WTC11 (cell line): ENCODE results near the gene RRP12.

Source experiments
- CREB1 ChIP-seq: sonication (generic); formaldehyde crosslinking; IDR thresholded peaks from 2 replicates; pipeline ENCODE4 v1.8.0; 2023; ENCODE audit warnings: mild to moderate bottlenecking, missing genetic modification reagents
- ESRRA ChIP-seq: sonication (generic); formaldehyde crosslinking; IDR thresholded peaks from 2 replicates; pipeline ENCODE4 v1.8.1; 2022; ENCODE audit warnings: mild to moderate bottlenecking, missing genetic modification reagents, borderline replicate concordance
- SMAD3 ChIP-seq: sonication (generic); formaldehyde crosslinking; IDR thresholded peaks from 2 replicates; pipeline ENCODE4 v1.8.0; 2022; ENCODE audit warnings: missing genetic modification reagents, mild to moderate bottlenecking, borderline replicate concordance
- TEAD1 ChIP-seq: sonication (generic); formaldehyde crosslinking; IDR thresholded peaks from 2 replicates; pipeline ENCODE4 v1.8.0; 2022; ENCODE audit warnings: mild to moderate bottlenecking, missing genetic modification reagents
- TP53 ChIP-seq: sonication (generic); formaldehyde crosslinking; IDR thresholded peaks from 2 replicates; pipeline ENCODE4 v1.8.1; 2023; ENCODE audit warnings: mild to moderate bottlenecking, missing genetic modification reagents
- ZBTB21 ChIP-seq: sonication (generic); formaldehyde crosslinking; IDR thresholded peaks from 2 replicates; pipeline ENCODE4 v1.8.1; 2023; ENCODE audit warnings: mild to moderate bottlenecking, missing genetic modification reagents, borderline replicate concordance
- ZNF232 ChIP-seq: sonication (generic); formaldehyde crosslinking; IDR thresholded peaks from 2 replicates; pipeline ENCODE4 v1.8.0; 2022; ENCODE audit warnings: mild to moderate bottlenecking, missing genetic modification reagents
- ZNF423 ChIP-seq: fragments of 250-450 bp; sonication (Bioruptor Pico); IDR thresholded peaks from 2 replicates; pipeline ENCODE4 v2.1.2; 2022; ENCODE audit warnings: mild to moderate bottlenecking, moderate library complexity
- TF ChIP-seq, protein P1 (sequence below): fragments of 200-600 bp; IDR thresholded peaks from 2 replicates; pipeline ENCODE4 v1.8.0; 2022; ENCODE audit warnings: antibody characterized with exemption
- TF ChIP-seq, protein P2 (sequence below): sonication (generic); formaldehyde crosslinking; IDR thresholded peaks from 2 replicates; pipeline ENCODE4 v1.8.1; 2023; ENCODE audit warnings: mild to moderate bottlenecking, moderate library complexity, missing genetic modification reagents
- TF ChIP-seq, protein P3 (sequence below): sonication (generic); formaldehyde crosslinking; IDR thresholded peaks from 2 replicates; pipeline ENCODE4 v1.8.0; 2022; ENCODE audit warnings: mild to moderate bottlenecking, missing genetic modification reagents

DNA sequence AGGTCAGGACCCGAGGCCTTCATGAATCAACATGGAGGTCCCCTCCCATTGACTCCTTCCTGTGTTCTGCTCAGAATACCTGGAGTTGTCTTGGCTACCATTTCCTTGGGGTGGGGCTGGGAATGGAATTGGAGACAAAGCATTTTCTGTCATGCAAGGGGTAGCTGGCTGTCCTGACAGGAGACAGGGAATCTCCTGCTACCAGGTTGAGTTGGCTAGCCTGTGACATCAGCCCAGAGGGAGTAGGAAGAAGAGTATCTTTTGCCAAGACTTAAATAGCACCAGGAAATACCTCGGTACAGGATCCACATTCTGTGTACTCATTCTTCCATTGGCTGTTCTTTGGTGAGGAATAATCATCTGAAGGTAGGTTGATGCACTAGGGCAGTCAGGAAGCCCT is 49.7 kb upstream of the RRP12 start:
- TF ChIP-seq, protein P1, sequence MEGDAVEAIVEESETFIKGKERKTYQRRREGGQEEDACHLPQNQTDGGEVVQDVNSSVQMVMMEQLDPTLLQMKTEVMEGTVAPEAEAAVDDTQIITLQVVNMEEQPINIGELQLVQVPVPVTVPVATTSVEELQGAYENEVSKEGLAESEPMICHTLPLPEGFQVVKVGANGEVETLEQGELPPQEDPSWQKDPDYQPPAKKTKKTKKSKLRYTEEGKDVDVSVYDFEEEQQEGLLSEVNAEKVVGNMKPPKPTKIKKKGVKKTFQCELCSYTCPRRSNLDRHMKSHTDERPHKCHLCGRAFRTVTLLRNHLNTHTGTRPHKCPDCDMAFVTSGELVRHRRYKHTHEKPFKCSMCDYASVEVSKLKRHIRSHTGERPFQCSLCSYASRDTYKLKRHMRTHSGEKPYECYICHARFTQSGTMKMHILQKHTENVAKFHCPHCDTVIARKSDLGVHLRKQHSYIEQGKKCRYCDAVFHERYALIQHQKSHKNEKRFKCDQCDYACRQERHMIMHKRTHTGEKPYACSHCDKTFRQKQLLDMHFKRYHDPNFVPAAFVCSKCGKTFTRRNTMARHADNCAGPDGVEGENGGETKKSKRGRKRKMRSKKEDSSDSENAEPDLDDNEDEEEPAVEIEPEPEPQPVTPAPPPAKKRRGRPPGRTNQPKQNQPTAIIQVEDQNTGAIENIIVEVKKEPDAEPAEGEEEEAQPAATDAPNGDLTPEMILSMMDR = no peak
- TF ChIP-seq, protein P2, sequence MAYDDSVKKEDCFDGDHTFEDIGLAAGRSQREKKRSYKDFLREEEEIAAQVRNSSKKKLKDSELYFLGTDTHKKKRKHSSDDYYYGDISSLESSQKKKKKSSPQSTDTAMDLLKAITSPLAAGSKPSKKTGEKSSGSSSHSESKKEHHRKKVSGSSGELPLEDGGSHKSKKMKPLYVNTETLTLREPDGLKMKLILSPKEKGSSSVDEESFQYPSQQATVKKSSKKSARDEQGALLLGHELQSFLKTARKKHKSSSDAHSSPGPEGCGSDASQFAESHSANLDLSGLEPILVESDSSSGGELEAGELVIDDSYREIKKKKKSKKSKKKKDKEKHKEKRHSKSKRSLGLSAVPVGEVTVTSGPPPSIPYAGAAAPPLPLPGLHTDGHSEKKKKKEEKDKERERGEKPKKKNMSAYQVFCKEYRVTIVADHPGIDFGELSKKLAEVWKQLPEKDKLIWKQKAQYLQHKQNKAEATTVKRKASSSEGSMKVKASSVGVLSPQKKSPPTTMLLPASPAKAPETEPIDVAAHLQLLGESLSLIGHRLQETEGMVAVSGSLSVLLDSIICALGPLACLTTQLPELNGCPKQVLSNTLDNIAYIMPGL = no peak
- TF ChIP-seq, protein P3, sequence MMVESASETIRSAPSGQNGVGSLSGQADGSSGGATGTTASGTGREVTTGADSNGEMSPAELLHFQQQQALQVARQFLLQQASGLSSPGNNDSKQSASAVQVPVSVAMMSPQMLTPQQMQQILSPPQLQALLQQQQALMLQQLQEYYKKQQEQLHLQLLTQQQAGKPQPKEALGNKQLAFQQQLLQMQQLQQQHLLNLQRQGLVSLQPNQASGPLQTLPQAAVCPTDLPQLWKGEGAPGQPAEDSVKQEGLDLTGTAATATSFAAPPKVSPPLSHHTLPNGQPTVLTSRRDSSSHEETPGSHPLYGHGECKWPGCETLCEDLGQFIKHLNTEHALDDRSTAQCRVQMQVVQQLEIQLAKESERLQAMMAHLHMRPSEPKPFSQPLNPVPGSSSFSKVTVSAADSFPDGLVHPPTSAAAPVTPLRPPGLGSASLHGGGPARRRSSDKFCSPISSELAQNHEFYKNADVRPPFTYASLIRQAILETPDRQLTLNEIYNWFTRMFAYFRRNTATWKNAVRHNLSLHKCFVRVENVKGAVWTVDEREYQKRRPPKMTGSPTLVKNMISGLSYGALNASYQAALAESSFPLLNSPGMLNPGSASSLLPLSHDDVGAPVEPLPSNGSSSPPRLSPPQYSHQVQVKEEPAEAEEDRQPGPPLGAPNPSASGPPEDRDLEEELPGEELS (CRISPR knock-in tag) = no peak
- TF ChIP-seq CREB1 (CRISPR knock-in tag) = no peak
- no peak for TF ChIP-seq SMAD3 (CRISPR knock-in tag)
- no peak for TF ChIP-seq ZNF232 (CRISPR knock-in tag)
- TF ChIP-seq ZBTB21 (CRISPR knock-in tag) = no peak
- no peak for TF ChIP-seq ESRRA (CRISPR knock-in tag)
- TF ChIP-seq TP53 (CRISPR knock-in tag) = no peak
- no peak for TF ChIP-seq TEAD1 (CRISPR knock-in tag)
- no peak for TF ChIP-seq ZNF423 (CRISPR knock-in tag)
